ENCODE data around the gene CACFD1. TPM values are rescaled to one million over a fixed set of nuclear protein-coding genes. Genes with fewer than 3 reads are reported as not detected.
A peak's percentile ranks its signal among the peaks of the same experiment; 100 is the strongest.

The CACFD1 gene
- total and polyA plus RNA-seq, 3 donors from 2014 or later: 34.7 to 47.9 (median 43.3) TPM

- peak; percentile 67 for DNase-seq
- WGBS, 2 donors: 3 to 4% methylated on average over 8 to 20 of the region's 30 CpGs
- Histone ChIP-seq H3K9me3 (no peaks in the 10 kb centered on the region), H3K36me3 (ENCODE audit: low read depth, missing control alignments) (no peaks in the 10 kb centered on the region), H3K4me3 (peak overlapping the region; percentile 67 to 85), H3K27ac (peak overlapping the region; percentile 79 to 94), H3K4me1 (peaks cover 7% of the 10 kb centered on the region), H3K27me3 (no peaks in the 10 kb centered on the region)
- intact Hi-C loops (cut with DNase I; ENCODE audit: low total_unique reads): no loop called here
- no peak for TF ChIP-seq POLR2A (IDR thresholded peaks at IDR 0.05)
- no peak for TF ChIP-seq CTCF (IDR thresholded peaks at IDR 0.05)
Measured at GRCh38 chr9:133460405-133461175, 812 bp downstream of the CACFD1 start.

- no peak for DNase-seq
- intact Hi-C loops (cut with DNase I; ENCODE audit: low total_unique reads): no loop called here
- H3K4me1 ChIP-seq: peaks cover 7% of the 10 kb centered on the region
Measured at GRCh38 chr9:133461975-133462374, 2.2 kb downstream of the CACFD1 start.

GRCh38 chr9:133463234-133463863, 3.6 kb downstream of the CACFD1 start:
- DNase-seq: no peak
- Histone ChIP-seq H3K36me3 (ENCODE audit: low read depth, missing control alignments) (no peaks in the 10 kb centered on the region), H3K9me3 (no peaks in the 10 kb centered on the region), H3K4me3 (no peak overlapping the region), H3K4me1 (peaks cover 7% of the 10 kb centered on the region), H3K27me3 (no peaks in the 10 kb centered on the region), H3K27ac (no peak overlapping the region)
- intact Hi-C loops (cut with DNase I; ENCODE audit: low total_unique reads): no loop called here
- WGBS, 2 donors: 90 to 94% methylated on average over 19 to 22 of the region's 22 CpGs
- TF ChIP-seq POLR2A (IDR thresholded peaks at IDR 0.05): no peak

More at GRCh38 chr9:133461975-133462374, 2.2 kb downstream of the CACFD1 start:
- no peaks in the 10 kb centered on the region for H3K36me3 ChIP-seq (ENCODE audit: low read depth, missing control alignments)
- H3K9me3 ChIP-seq: no peaks in the 10 kb centered on the region
- H3K27me3 ChIP-seq: no peaks in the 10 kb centered on the region
- TF ChIP-seq POLR2A (IDR thresholded peaks at IDR 0.05): no peak
- no peak for TF ChIP-seq CTCF (IDR thresholded peaks at IDR 0.05)
- H3K4me3 ChIP-seq: no peak overlapping the region
- 73 to 83% methylated on average over 2 to 4 of the region's 4 CpGs for WGBS, 2 donors
- no peak overlapping the region for H3K27ac ChIP-seq

GRCh38 chr9:133463864-133464615, 4.3 kb downstream of the CACFD1 start:
- 62 to 81% methylated on average over 4 to 24 of the region's 24 CpGs for WGBS, 2 donors
- Histone ChIP-seq H3K27me3 (no peaks in the 10 kb centered on the region), H3K36me3 (ENCODE audit: low read depth, missing control alignments) (no peaks in the 10 kb centered on the region), H3K27ac (no peak overlapping the region), H3K4me1 (peaks cover 7% of the 10 kb centered on the region), H3K4me3 (no peak overlapping the region), H3K9me3 (no peaks in the 10 kb centered on the region)
- DNase-seq: peak; percentile 61
- TF ChIP-seq CTCF (IDR thresholded peaks at IDR 0.05) (no peak), POLR2A (IDR thresholded peaks at IDR 0.05) (no peak)
- intact Hi-C loops (cut with DNase I; ENCODE audit: low total_unique reads): no loop called here

GRCh38 chr9:133464638-133465037, 4.9 kb downstream of the CACFD1 start:
- no peak for DNase-seq
- no peaks in the 10 kb centered on the region for H3K36me3 ChIP-seq (ENCODE audit: low read depth, missing control alignments)
- intact Hi-C loops (cut with DNase I; ENCODE audit: low total_unique reads): no loop called here
- no peak overlapping the region for H3K4me3 ChIP-seq
- H3K27me3 ChIP-seq: no peaks in the 10 kb centered on the region
- TF ChIP-seq CTCF (IDR thresholded peaks at IDR 0.05) (no peak), POLR2A (IDR thresholded peaks at IDR 0.05) (no peak)
- H3K4me1 ChIP-seq: peaks cover 7% of the 10 kb centered on the region
- no peaks in the 10 kb centered on the region for H3K9me3 ChIP-seq
- H3K27ac ChIP-seq: no peak overlapping the region
- WGBS, 2 donors: 93 to 96% methylated on average over 10 of the region's 10 CpGs

Data from testis (tissue), 3 donors.